SK-N-SH treated with all-trans-retinoic acid at 6 μM for 48 hours (cell line): Measurements from ENCODE around the gene RC3H1.
"Not testable (repeated sequence)": the region's sequence is repeated elsewhere in the genome, so short reads cannot be mapped to it uniquely, and the experiment has no call there.

Experiments
- ATAC-seq: fragments of 200-7000 bp; cut with Tn5 transposase; 3 replicates; pipeline ENCODE4 v1.9.1; 2020; ENCODE audit warnings: mild to moderate bottlenecking, moderate library complexity
- ARNTL ChIP-seq: fragments of 450-650 bp; formaldehyde crosslinking; IDR thresholded peaks from 2 replicates; pipeline ENCODE4 v1.5.0; 2020; ENCODE audit warnings: low read depth, mild to moderate bottlenecking, moderate library complexity, borderline replicate concordance
- BACH2 ChIP-seq: fragments of 250-450 bp; sonication (Bioruptor Pico); IDR thresholded peaks from 2 replicates; pipeline ENCODE4 v1.9.0; 2021; ENCODE audit warnings: mild to moderate bottlenecking, borderline replicate concordance
- ESRRG ChIP-seq: fragments of 250-450 bp; sonication (Bioruptor Pico); IDR thresholded peaks from 2 replicates; pipeline ENCODE4 v1.6.1; 2021; ENCODE audit warnings: mild to moderate bottlenecking
- GLIS3 ChIP-seq: fragments of 250-450 bp; sonication (Bioruptor Pico); IDR thresholded peaks from 2 replicates; pipeline ENCODE4 v1.5.0; 2020; ENCODE audit warnings: mild to moderate bottlenecking, moderate library complexity
- ISL1 ChIP-seq: fragments of 250-450 bp; sonication (Bioruptor Pico); IDR thresholded peaks from 2 replicates; pipeline ENCODE4 v2.1.2; 2022; ENCODE audit warnings: mild to moderate bottlenecking, moderate library complexity
- OSR1 ChIP-seq: fragments of 250-450 bp; sonication (Bioruptor Pico); IDR thresholded peaks from 2 replicates; pipeline ENCODE4 v1.8.0; 2022; ENCODE audit warnings: moderate library complexity, mild to moderate bottlenecking, inconsistent platforms
- PPARA ChIP-seq: fragments of 250-450 bp; sonication (Bioruptor Pico); IDR thresholded peaks from 2 replicates; pipeline ENCODE4 v1.5.0; 2020; ENCODE audit warnings: mild to moderate bottlenecking, borderline replicate concordance
- SNAI2 ChIP-seq: fragments of 250-450 bp; sonication (Bioruptor Pico); IDR thresholded peaks from 2 replicates; pipeline ENCODE4 v1.5.0; 2020; ENCODE audit warnings: mild to moderate bottlenecking, moderate library complexity
- TCF4 ChIP-seq: fragments of 250-450 bp; sonication (Bioruptor Pico); IDR thresholded peaks from 2 replicates; pipeline ENCODE4 v1.8.0; 2021; ENCODE audit warnings: mild to moderate bottlenecking, moderate library complexity, borderline replicate concordance
- TOX ChIP-seq: fragments of 250-450 bp; sonication (Bioruptor Pico); IDR thresholded peaks from 2 replicates; pipeline ENCODE4 v1.8.0; 2021; ENCODE audit warnings: mild to moderate bottlenecking, moderate library complexity, borderline replicate concordance
- ZFP3 ChIP-seq: fragments of 250-450 bp; sonication (Bioruptor Pico); IDR thresholded peaks from 2 replicates; pipeline ENCODE4 v1.5.0; 2020; ENCODE audit warnings: mild to moderate bottlenecking, moderate library complexity
- ZFP30 ChIP-seq: fragments of 450-650 bp; formaldehyde crosslinking; IDR thresholded peaks from 2 replicates; pipeline ENCODE4 v1.5.0; 2022; ENCODE audit warnings: mild to moderate bottlenecking, moderate library complexity
- ZNF565 ChIP-seq: fragments of 450-650 bp; formaldehyde crosslinking; conservative IDR thresholded peaks from 2 replicates; pipeline ENCODE4 v1.5.0; 2020; ENCODE audit warnings: low read depth, mild to moderate bottlenecking, moderate library complexity
- ZNF8 ChIP-seq: fragments of 450-650 bp; formaldehyde crosslinking; IDR thresholded peaks from 2 replicates; pipeline ENCODE4 v1.5.0; 2020; ENCODE audit warnings: mild to moderate bottlenecking, moderate library complexity
- TF ChIP-seq, protein P1 (sequence below): fragments of 250-450 bp; sonication (Bioruptor Pico); IDR thresholded peaks from 2 replicates; pipeline ENCODE4 v1.8.0; 2020; ENCODE audit warnings: mild to moderate bottlenecking, moderate library complexity, borderline replicate concordance
- TF ChIP-seq, protein P2 (sequence below): fragments of 250-450 bp; sonication (Bioruptor Pico); IDR thresholded peaks from 2 replicates; pipeline ENCODE4 v1.5.1; 2021; ENCODE audit warnings: mild to moderate bottlenecking, moderate library complexity
- TF ChIP-seq, protein P3 (sequence below): fragments of 250-450 bp; sonication (Bioruptor Pico); IDR thresholded peaks from 2 replicates; pipeline ENCODE4 v1.5.0; 2020; ENCODE audit warnings: mild to moderate bottlenecking, moderate library complexity

Gene RC3H1

GRCh38 chr1:173986951-173987350 lies 35.2 kb downstream of the RC3H1 start:
- ATAC-seq: no peak
- TF ChIP-seq PPARA (no peak), BACH2 (CRISPR knock-in tag) (no peak), OSR1 (CRISPR knock-in tag) (no peak), ZNF8 (no peak), ZNF565 (CRISPR knock-in tag) (no peak), TOX (CRISPR knock-in tag) (no peak), ZFP3 (CRISPR knock-in tag) (no peak), GLIS3 (CRISPR knock-in tag) (no peak), TCF4 (CRISPR knock-in tag) (no peak), SNAI2 (CRISPR knock-in tag) (no peak), ARNTL (no peak)
- TF ChIP-seq, protein P1, sequence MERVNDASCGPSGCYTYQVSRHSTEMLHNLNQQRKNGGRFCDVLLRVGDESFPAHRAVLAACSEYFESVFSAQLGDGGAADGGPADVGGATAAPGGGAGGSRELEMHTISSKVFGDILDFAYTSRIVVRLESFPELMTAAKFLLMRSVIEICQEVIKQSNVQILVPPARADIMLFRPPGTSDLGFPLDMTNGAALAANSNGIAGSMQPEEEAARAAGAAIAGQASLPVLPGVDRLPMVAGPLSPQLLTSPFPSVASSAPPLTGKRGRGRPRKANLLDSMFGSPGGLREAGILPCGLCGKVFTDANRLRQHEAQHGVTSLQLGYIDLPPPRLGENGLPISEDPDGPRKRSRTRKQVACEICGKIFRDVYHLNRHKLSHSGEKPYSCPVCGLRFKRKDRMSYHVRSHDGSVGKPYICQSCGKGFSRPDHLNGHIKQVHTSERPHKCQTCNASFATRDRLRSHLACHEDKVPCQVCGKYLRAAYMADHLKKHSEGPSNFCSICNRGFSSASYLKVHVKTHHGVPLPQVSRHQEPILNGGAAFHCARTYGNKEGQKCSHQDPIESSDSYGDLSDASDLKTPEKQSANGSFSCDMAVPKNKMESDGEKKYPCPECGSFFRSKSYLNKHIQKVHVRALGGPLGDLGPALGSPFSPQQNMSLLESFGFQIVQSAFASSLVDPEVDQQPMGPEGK (CRISPR knock-in tag): no peak
- TF ChIP-seq, protein P2, sequence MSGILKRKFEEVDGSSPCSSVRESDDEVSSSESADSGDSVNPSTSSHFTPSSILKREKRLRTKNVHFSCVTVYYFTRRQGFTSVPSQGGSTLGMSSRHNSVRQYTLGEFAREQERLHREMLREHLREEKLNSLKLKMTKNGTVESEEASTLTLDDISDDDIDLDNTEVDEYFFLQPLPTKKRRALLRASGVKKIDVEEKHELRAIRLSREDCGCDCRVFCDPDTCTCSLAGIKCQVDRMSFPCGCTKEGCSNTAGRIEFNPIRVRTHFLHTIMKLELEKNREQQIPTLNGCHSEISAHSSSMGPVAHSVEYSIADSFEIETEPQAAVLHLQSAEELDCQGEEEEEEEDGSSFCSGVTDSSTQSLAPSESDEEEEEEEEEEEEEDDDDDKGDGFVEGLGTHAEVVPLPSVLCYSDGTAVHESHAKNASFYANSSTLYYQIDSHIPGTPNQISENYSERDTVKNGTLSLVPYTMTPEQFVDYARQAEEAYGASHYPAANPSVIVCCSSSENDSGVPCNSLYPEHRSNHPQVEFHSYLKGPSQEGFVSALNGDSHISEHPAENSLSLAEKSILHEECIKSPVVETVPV: no peak

- TF ChIP-seq ISL1 (CRISPR knock-in tag): no peak
- TF ChIP-seq, protein P3, sequence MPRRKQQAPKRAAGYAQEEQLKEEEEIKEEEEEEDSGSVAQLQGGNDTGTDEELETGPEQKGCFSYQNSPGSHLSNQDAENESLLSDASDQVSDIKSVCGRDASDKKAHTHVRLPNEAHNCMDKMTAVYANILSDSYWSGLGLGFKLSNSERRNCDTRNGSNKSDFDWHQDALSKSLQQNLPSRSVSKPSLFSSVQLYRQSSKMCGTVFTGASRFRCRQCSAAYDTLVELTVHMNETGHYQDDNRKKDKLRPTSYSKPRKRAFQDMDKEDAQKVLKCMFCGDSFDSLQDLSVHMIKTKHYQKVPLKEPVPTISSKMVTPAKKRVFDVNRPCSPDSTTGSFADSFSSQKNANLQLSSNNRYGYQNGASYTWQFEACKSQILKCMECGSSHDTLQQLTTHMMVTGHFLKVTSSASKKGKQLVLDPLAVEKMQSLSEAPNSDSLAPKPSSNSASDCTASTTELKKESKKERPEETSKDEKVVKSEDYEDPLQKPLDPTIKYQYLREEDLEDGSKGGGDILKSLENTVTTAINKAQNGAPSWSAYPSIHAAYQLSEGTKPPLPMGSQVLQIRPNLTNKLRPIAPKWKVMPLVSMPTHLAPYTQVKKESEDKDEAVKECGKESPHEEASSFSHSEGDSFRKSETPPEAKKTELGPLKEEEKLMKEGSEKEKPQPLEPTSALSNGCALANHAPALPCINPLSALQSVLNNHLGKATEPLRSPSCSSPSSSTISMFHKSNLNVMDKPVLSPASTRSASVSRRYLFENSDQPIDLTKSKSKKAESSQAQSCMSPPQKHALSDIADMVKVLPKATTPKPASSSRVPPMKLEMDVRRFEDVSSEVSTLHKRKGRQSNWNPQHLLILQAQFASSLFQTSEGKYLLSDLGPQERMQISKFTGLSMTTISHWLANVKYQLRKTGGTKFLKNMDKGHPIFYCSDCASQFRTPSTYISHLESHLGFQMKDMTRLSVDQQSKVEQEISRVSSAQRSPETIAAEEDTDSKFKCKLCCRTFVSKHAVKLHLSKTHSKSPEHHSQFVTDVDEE (CRISPR knock-in tag): no peak
- no peak for TF ChIP-seq OSR1 (CRISPR knock-in tag)
- no peak for TF ChIP-seq SNAI2 (CRISPR knock-in tag)
- TF ChIP-seq, protein P2: no peak
- no peak for ATAC-seq
Measured at GRCh38 chr1:173970252-173970651, 51.9 kb downstream of the RC3H1 start.

- ATAC-seq: not testable (repeated sequence)
Measured at GRCh38 chr1:173965896-173966295, 56.3 kb downstream of the RC3H1 start.

DNA sequence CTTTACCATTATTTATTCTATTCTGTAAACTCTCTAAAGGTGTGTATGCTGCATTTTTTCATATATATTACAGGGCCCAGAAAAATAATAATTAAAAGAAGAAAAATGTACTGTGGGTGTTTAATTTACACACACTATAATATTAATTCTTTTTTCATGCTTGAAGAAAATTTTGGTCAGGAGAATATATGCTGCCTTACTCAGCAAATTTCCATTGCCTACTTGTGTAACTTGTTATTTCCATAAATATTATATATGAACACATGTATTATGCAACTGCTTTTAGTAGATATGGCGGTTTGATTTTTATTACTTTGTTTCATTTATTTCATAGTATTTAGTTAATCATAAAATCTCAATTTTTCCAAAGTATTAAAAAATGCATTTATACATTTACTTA lies 58.7 kb downstream of the RC3H1 start:
- no peak for TF ChIP-seq ESRRG
- TF ChIP-seq, protein P3 (CRISPR knock-in tag): no peak
- no peak for TF ChIP-seq TOX (CRISPR knock-in tag)
- TF ChIP-seq TCF4 (CRISPR knock-in tag): no peak
- TF ChIP-seq, protein P1 (CRISPR knock-in tag): no peak
- TF ChIP-seq ZFP30 (CRISPR knock-in tag): no peak
- TF ChIP-seq ZNF565 (CRISPR knock-in tag): no peak
- TF ChIP-seq ARNTL: no peak
- TF ChIP-seq, protein P2: no peak
- no peak for ATAC-seq
